ENCODE measurements around the gene ASCL5.

ASCL5 gene

DNA sequence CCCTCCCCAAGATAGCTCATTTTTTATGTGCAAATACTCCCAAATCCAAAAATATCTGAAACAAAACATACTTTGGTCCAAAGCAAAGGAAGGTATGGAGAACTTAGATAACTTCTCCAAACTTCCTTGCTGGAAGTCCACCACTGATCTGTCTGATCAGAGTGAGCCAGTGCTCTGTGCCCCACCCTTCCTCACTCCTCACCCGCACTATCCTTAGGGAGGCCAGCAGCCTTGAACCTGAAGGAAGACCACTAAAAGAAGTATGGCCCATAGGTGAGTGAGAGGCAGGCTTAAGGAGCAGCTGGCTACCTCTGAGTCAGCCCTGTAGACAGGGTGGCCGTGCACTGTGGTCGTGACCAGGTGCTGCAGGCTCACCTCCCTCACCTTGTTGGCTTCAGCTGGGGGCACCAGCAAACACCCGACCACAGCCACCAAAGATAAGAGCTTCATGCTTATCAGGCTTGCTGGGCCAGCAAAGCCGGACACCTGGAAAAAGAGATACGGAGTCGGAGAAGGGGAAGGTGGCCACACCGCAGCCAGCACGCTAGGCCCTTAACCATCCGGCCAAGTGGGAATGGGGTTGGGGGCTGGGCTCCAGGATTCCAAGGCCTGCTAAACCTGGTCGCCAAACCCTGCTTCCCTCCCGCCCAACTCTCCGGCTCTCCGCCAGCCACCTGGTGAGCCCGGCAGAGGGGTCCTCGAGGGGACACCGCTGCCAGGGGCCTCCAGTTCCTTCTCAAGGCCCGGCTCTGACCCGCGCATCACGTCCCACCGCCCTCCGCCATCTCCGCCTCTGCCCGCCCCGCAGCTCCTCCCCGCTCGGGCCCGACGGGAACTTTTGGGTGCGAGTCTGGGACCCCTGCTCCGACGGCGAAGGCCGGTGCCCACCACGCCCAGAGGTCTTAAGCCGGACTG lies 26.7 kb upstream of the ASCL5 start:
- DNase-seq (ENCODE audit: low spot score) = no peak

DNA sequence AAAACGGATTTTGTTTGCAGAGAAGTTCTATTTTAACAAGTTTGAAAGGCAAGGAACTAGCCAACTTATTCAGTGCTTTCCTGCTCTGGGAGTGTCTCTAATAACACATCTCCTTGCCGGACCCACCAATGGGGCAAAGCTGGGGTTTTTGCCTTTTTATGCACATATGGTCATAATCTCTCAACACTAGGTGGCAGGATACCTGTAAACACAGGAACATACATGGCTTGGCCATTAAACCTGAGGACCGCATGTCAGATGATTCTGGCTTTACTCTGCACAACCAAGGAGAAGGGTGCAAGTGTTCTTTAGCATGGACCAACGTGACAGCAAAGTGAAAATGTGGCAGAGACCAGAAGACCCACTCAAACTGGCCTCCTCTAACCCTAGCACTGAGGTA lies 22.4 kb upstream of the ASCL5 start:
- no peak for DNase-seq (ENCODE audit: low spot score)

DNA sequence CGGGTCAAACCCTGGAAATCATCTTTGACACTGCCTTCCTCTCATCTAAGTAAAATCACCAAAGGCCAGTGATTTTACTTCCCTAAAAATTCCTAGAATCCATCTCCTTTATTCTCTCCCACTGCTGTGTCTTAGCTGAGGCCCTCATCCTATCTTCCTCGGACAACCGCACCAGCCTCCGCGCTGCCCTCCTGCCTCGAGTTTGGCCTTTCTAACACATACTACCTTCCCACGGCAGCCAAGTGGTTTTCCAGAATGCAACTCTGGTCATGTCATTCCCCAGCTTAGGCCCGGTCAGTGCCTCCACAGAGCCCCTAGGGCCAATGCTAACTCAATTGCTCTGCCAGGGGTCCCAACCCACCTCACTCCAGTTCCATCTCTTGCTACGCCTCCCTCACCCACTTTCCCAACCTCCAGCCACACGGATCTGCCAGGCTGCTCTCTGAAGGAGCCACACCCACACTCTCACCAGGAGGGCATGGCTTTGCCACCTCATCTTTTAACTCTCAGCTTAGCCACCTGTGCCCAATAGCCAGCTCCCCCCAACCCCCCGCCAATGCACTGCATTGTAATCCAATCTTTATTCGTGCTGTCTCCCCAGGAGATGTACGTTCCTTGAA lies 20.5 kb upstream of the ASCL5 start:
- no peak for DNase-seq (ENCODE audit: low spot score)

DNA sequence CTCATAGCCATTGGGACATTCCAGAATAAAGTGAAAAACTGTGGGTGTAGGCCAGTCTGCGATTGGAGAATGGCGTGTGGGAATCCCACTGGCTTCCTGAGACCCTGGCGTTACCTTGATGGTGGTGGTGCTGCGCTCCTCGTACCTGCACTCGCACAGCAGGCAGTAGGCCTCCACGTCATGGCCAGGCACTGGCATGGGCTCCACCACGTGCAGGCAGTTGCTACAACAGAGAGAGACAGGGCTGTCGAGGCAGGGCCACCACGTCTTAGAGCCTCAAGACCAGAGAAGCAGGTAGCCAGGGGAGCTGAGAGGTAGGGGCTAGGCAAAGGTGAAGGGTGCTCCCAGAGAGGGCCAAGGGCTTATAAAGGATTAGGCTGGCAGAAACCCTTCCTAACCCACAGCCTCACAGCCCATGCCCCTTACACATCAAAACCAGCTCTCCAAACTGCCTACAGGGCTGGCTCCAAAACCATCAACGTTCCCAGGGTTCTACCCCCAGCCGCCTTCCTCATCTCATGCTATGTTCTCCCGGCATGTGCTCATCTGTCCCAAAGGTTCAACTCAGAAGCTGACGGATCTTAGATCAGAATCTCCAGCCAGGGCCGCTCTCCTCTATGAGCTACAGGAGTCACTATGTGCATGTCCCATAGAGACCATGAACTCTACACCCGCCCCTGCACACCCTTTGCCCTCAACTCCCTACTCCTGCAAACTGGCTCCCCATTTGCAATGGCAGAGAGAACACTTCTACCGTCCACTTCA lies 19.8 kb upstream of the ASCL5 start:
- no peak for DNase-seq (ENCODE audit: low spot score)

DNA sequence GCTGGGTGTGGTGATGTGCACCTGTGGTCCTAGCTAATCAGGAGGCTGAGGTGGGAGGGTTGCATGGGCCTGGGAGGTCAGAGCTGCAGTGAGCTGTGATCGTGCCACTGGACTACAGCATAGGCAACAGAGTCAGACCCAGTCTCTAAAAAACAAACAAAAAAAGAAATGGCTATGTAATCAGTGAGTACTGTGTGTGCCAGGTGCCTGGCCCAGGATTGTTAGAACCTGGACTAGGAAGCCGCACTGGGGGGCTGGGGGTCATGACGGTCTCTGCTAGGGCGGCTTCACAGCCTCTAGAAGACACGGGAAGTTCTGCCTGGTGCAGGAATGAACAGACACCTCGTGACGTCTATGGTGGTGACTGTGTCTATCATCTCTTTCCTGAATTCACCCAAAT lies 18.8 kb upstream of the ASCL5 start:
- no peak for DNase-seq (ENCODE audit: low spot score)

DNA sequence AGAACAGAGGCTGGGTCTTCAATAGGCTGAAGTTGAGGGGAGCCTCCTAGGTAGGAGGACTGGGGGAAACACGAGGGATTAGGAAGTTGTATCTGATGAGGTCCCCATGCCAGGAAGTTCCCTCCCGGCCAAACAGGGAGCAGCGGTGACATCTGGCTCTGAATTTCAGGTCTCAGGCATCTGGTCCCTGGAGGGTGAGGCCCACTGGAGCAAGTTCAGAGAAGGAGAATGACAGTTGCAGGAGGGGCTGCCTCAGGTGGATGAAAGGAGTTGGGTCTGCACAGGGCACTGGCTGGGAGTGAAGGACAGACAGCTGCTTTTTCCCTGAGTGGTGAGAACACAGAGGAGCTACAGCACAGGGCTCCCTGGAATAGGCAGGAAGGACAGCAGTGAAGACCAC lies 18.1 kb upstream of the ASCL5 start:
- DNase-seq (ENCODE audit: low spot score) = no peak

DNA sequence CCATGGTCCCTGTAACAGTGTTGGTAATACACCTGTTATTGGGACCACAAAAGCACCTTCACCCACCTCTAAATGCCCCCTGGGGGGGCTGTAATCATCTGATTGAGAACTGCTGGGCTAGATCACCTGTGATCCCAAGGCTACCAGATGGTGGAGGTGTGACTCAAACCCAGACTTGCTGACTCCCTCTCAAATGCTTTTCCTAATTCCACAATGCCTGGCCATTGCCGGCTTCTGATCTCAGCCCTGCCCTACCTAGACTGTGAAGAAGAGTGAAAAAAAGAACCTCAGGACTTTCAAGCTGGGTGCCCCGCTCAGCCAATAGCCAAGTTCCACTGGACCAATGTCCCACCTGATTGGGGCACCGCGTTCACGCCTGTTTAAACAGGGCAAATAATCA lies 17.7 kb upstream of the ASCL5 start:
- no peak for DNase-seq (ENCODE audit: low spot score)

DNA sequence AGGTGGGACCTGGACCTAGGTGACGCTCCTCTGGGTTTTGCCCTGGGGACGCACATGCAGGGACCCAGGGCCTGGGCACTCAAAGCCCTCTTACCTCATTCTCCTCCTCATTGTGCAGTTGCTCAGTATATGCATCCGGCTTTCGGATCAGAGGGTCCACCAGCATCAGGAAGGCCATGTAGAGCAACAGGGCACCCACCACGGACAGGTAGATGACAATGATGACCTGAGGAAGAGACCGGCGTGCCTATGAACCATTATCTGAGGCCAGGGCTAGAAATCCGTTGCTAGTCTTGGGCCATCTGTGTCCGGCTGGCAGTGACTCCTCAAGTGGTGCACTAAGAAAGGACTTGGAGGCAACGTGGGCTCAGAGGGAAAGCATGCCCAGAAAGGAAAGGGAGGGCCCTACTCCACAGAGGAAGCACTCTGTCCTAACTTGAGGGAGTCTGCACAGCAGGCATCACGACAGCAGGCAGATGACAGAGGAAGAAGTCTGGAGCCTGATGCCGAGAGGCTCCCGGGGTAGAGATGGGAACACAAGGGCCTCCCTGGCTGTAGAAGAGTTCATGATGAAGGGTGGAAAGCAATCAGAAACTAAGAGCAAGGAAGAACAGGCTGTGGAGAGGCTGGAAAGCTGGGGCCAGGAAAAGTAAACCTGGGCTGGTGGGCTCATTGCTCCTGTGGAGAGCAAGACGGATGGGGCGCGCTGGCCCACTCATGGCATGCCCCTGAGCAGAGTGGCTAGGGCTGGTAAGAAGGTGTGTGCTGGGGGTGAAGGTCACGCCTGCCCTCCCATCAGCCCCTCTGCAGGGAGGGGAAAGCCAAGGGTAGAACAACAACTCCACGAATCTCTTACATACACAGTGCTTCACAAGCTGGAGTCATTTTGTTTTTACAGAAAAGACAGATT lies 17.0 kb upstream of the ASCL5 start:
- DNase-seq (ENCODE audit: low spot score) = no peak

DNA sequence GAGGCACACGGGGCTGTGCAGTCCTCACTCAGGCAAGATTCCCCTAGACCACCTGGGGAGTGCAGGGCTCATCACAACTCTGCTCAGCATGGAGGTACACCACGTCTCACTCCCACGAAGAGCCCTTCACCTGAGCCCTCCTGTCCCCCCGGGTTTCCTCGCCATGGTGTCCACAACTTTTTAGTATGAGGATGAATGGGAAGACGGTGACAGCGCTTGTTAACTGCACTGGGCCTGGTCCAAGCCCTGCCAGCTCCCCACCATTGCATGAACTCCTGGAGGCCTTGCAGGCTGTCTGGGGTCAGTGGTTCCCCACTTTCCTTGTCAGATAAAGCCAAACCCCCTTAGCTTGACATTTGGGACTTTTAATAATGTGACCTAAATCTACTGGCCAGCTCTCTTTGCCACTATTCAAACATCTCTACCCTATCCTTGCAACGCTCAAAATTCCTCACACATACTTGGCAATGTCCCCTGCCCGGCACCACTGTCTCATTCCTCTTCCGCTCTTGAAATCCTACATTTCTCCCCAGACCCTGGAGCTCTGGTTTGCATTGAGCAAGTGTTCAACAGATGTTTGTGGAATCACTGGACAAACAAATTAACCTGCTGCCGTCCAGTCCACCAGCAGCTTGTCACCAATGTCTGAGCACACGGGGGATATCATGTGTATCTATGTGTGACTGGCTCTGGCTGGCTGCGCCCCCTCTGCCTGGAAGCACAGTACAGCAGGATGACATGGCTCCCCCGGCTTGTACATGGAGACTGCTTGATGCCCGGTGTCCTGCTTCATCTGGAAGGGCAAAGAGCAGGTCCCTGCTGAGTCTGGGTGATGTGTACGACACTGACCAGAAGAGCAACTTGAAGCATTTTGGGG lies 16.1 kb upstream of the ASCL5 start:
- no peak for DNase-seq (ENCODE audit: low spot score)

DNA sequence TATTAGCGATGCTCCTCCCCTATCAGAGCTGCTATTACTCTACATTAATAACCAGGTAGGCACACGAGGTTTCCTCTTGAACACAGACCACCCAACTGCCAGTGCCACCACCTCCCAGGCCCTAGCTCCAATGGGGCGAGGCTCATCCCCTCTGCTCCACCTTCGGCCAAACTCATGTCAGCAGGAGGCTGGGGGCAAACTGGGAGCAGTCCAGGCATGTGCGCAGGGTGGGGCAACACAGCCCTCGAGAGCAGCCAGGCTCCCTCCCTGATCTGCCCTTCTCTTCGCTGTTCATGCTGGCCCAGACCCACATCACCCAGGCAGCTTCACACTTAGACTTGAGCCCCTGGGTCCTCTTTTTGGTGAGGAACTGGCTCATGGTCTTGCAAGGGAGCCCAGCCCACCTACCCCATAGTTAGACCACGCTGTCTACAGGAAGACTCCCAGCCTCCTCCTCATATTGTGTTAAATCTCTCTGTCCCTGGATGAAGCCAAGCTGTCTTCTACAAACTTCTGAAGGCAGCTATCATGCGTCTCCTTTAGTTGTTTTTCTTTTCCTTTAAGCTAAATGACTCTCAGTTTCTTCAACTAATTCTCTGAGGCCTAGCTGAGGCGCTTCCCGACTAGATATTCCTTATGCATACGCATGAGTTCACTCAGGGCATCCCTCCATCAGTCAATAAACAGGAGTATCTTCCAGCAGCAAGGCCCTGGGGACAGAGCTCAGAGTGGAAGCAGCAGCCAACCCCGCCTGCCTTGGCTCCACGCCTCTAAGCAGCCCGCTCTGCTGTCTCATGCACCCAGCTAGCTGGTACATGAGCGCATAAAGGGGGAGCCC lies 15.2 kb upstream of the ASCL5 start:
- no peak for DNase-seq (ENCODE audit: low spot score)

DNA sequence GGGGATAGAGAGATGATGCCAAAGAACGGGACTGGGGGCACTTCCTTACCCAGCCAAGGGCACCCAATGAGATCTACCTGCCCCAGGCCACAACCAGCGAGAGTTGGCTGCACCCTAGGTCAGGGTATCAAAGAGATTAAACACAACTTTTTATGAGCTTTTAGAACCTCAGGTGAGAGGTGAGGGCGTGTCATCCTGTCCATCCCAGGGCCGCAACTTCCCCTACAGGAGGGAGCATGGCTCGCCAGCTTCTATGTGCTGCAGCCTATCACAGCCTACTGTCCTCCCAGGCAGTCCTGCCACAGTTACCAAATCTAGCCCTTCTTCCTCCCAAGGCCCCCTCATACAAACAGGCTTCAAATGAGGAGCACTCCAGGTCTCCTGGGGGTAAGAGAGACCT lies 14.4 kb upstream of the ASCL5 start:
- no peak for DNase-seq (ENCODE audit: low spot score)

DNA sequence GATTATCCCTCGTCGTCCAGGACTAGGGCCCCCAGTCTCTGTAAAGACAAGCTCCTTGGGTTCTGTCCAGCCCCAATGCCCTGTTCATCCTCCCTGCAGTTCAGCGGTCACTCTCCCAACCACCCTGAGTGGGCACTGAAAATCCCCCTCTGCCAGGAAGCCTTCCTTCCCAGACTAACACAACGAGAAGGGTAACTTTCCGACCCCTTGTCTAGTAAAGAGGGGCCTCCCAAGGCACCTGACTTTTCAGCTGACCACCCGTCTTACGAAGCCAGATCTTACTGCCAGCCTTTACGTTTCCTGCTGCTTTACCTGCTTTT lies 13.9 kb upstream of the ASCL5 start:
- DNase-seq (ENCODE audit: low spot score) = no peak

DNA sequence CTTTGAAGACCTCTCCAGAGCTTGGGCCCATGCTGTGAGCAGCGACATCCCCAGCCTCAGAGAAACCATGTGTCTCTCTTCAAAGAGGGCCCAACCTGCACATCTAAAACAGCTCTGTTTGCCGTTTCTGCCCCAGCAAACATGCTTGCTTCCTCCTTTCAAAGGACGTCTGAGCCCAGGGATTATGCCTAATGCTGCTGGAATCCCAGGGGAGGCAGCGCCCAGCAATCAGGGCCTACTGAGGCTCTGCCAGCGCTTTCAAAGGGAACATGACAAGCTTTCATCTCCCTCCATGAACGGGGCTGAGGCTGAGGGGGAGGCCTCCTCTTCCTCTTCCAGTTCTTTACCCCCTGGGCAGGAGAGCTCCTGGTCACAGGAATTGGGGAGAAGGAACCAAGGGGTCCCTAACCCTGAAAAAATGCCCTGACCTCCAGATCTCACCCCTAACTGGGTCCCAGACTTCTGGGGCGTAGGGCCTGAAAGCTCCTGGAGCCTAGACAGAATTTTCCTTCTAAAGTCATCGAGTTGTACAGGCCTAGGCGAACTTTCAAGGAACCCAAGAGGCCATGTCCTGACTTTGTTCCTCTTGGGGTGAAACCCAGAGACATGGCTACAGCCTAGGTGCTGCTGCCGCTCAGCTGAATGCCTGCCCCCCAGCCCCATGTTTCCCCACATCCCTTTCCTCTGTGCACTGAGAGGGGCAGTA lies 13.4 kb upstream of the ASCL5 start:
- no peak for DNase-seq (ENCODE audit: low spot score)

DNA sequence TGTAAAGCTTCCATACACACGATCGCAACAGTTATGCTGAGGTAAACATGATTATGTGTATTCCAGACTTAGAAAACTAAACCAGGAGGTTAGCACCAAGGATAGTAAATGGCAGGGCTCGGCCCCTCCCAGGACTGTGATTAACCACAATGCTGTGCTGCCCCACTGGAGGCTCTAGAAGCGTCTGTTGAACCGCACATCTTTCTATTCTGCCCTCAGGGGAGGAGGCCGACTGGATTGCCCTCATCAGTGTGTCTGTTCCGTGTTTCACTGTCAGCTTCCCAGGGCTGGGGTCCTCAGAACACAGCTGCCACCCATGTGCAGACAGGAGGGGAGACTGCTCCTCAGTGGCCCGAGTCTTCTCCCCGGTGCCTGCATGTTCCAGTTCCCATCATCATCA lies 12.8 kb upstream of the ASCL5 start:
- DNase-seq (ENCODE audit: low spot score) = no peak

DNA sequence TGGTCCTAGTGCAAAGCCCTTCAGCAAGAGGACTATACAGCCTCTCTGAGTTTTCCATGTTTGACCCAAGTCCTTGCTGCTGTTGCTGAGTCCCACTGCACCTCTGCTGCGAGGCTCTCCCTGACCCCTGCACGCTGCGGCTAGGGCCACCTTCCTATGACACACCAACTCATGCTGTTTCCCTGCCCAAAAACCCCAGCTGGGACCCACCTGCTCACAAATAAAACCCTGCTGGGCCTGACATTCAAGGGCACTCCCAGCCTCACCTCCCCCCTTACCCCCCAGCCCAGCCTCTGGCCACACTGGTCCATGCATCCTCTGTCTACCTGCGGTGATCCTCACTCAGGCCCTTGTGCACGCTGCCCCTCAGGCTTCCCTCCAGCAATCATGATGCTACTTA lies 12.3 kb upstream of the ASCL5 start:
- DNase-seq (ENCODE audit: low spot score) = no peak

DNA sequence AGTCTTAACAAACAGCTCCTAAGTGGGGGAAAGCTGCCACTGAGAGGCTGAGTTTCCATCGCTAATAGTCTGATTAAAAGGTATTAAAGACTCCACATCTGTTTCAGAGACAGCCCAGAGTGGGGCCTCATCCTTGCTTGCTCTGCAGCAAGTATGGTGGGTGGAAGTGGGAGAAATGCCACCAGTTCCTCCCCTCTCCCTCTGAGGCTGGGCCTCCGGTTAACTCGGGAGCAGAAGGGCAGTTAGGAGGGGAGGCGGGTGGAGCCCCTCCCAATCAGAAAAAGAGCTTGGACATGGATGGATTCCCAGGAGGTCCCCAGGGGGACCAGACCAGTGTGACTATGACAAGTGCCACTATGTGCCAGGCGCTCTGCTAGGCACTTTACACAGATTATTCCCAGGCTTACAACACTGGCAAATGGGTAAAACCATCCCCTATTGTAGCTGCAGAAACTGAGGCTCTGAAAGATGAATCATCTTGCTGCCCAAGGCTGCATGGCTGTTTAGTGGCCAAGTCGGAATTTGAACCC lies 11.4 kb upstream of the ASCL5 start:
- no peak for DNase-seq (ENCODE audit: low spot score)

DNA sequence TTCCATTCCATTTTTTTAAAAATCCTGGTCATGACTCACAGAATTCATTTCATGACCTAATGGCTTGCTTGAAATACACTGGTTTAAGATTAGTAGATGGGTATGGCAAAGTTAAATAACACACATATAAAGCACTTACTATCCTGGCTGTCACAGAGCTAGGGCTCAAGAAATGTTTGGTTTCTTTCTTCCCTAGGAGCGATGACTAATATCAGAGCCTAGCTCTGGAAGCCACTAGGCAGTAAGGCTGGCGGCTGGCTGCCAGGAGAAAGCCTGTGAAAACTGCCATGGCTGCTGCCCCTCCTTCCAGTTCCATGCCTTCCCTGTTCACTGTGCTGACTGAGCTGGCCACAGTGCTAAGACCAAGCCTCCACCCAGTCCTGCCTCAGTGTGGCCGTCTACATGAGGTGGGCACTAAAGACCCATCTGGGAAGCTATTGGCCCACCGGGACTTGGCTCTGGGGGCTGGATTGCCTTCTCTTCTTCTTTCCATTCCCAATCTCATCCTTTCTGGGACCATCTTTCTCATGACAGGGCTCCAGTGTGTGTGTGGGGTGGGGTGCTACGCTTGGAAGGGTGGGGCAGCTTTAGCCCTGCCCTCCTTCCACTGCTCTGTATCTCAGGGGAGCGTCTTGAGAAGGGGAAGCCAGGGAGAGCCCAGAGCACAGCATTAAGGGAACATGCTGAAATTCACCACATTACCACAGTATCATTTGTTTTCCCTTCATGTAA lies 10.8 kb upstream of the ASCL5 start:
- DNase-seq (ENCODE audit: low spot score) = no peak

DNA sequence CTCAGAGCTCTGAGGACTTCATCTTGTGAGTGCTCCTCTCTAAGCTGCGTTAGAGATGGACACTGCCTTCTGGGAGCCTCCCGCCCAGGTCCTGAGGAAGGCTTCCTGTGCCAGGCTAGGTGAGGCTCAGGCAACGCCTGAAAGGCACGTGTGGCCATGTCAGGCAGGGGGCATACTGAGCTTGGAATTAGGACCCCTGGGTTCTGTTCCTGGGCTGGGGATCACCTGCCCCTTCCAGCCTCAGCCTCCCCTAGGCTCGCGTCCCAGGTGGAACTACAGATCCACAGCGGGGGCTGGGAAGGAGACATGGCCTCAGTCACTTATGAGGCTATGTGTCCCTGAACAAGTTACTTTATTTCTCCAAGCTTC lies 10.0 kb upstream of the ASCL5 start:
- DNase-seq (ENCODE audit: low spot score) = no peak

All from ecto neural progenitor cell (in vitro differentiated cells).